Right ventricle myocardium superior (tissue), 1 donor: Measurements from ENCODE around the gene GABARAP. TPM values are rescaled to one million over a fixed set of nuclear protein-coding genes. Genes with fewer than 3 reads are reported as not detected.

Experiments used
- ATAC-seq: fragments of 200-7000 bp; cut with Tn5 transposase; one replicate; pipeline ENCODE4 v1.9.1; 2020; ENCODE audit warnings: mild to moderate bottlenecking; ENCODE audit not compliant: poor library complexity
- DNase-seq: peaks from one replicate; pipeline ENCODE4 v3.0.0-alpha.2; 2020
- intact Hi-C: fragments of 100-400 bp; cut with DNase I; formaldehyde crosslinking; loops from one replicate; pipeline ENCODE4 v1.11.2; 2022
- total RNA-seq: library from RNA; stranded (reverse); fragmentation: NEBNext Ultra II Directional; extraction: Animal tissue kit (Norgen Biotek cat#: 25700); gene quantifications from one replicate; pipeline ENCODE4 v1.2.1, GENCODE V29; 2021
- donor health status: DM: no; HTN: yes; CAD: no; lungs with severe emphysema.

Gene GABARAP
- total RNA-seq, 1 donor from 2014 or later = 432 TPM

GRCh38 chr17:7262192-7262934 is 20.1 kb upstream of the GABARAP start, which contains the start of gene CLDN7:
Gene CLDN7, minus strand, starts transcription at chr17:7262478. Its CDS starts 435 bp downstream, at chr17:7262043.
- DNase-seq = peak; percentile 39
- intact Hi-C loops = no loop called here
- ATAC-seq = no peak

DNA sequence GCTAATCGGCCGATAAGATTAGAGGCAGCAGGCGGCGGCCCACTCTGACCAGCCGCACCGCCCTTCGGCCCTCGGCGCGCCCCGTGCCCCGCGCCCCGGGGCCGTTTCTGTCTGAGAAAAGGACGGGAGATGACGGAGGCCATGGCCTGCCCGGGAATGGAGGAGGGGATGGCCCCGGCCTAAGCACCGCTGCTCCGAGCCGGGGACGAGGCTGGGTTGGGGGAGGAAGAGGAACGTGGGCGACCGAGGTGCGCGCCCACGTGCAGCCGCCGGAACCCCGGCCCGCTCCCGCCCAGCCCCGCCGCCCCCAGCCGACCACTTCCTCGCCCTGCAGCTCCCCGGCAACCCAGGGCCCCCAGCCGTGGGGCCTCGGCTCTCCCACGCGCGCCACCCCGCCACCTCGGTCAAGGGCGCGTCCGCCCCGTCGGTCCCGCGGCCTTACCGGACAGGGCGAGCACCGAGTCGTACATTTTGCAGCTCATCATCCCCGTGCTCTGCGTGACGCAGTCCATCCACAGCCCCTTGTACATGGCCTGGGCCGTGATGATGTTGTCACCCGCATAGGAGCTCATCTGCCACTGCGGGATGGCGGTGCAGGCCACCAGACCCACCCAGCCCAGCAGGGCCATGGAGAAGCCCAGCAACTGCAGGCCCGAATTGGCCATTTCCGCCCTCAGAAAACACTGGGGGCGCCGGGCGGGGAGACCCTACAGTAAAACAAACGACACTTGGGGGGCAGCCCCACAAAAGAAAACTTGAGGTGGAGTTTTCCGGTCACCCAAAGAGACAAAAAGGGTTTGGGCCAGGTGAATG is 19.3 kb upstream of the GABARAP start:
- intact Hi-C loops = no loop called here
- ATAC-seq = peak; percentile 35
- DNase-seq = peak; percentile 31

DNA sequence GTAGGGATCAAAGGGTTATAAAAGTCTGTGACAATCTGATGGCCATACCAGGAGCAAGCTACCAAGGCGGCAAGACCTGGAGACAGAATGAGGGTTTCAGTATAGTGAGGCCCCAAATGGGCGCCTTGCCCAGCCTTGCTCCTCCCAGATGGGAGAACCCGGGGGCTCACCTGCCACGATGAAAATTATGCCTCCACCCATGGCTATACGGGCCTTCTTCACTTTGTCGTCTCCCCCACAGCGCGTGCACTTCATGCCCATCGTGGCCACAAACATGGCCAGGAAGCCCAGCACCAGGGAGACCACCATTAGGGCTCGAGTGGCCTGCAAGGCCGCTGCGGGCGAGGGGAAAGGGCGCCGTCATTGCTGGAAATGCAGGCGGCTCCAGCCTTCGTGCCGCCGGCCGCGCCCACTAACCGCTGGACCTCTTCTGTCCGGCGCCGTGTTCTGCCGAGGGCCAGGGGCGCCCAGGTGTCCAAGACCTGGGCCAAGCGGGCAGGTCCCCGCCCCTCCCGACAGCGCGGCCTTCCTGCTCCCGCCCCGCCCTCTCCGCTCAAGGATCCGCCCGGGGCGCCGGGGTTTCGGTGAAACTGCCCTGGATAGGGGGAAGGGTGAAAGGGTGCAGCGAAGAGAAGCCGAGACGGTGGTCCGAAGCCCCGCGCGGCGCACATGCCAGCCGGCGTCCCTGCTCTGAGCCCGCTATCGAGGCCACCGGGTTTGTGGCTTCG is 18.6 kb upstream of the GABARAP start:
- ATAC-seq (peak; percentile 67), DNase-seq (peak; percentile 36)

GRCh38 chr17:7260151-7260550 is 17.9 kb upstream of the GABARAP start:
- intact Hi-C loops = no loop called here
- no peak for ATAC-seq
- peak; percentile 13 for DNase-seq

More for the DNA sequence above, 18.6 kb upstream of the GABARAP start:
- intact Hi-C loops = no loop called here

DNA sequence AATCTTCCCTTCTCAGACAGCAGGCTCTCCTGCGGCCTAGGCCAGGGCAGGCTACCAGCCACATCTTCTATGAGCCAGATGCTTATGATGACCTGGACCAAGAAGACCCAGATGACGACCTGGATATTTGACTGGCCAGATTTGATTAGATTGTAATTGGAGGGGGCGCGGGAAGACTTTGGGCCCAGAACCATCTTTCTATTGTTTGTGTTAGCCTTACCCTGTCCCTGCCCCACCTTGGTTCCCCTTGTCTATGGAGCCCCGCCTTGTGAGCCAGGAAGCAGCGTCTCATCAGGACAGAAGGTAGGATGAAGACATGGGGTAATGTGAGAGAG is 17.3 kb upstream of the GABARAP start:
- intact Hi-C loops = no loop called here
- ATAC-seq (no peak), DNase-seq (no peak)

- no peak for ATAC-seq
- DNase-seq = no peak
- intact Hi-C loops = no loop called here
These were observed 16.7 kb upstream of the GABARAP start for GRCh38 chr17:7258731-7259554.

- DNase-seq (no peak), ATAC-seq (no peak)
- intact Hi-C loops = no loop called here
These were observed 14.7 kb upstream of the GABARAP start for GRCh38 chr17:7256766-7257456.

DNA sequence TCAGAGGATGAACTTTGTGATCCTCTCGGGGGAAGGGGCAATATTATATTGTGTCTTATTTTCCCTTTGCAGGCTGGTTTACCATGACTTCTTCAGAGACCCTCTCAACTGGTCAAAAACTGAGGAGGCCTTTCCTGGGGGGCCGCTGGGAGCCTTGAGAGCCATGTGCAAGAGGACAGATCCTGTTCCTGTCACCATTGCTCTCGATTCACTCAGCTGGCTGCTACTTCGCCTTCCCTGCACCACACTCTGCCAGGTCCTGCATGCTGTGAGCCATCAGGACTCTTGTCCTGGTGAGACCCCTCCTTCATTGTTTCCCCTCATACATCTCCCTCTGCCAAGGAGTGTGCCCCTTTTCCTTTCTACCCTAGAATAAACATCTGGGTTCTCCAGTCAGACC is 12.3 kb upstream of the GABARAP start:
- intact Hi-C loops = no loop called here
- DNase-seq (peak; percentile 9), ATAC-seq (no peak)

GRCh38 chr17:7253082-7253481 is 10.8 kb upstream of the GABARAP start:
- intact Hi-C loops = no loop called here
- ATAC-seq (no peak), DNase-seq (no peak)

GRCh38 chr17:7252176-7253043 is 10.2 kb upstream of the GABARAP start, which contains the start of gene ELP5:
Gene ELP5, plus strand, starts transcription at chr17:7252215. Its CDS starts 336 bp downstream, at chr17:7252551.
- DNase-seq (peak; percentile 97), ATAC-seq (peak; percentile 82)
- intact Hi-C loops = no loop called here

- peak; percentile 98 for DNase-seq
- intact Hi-C loops = no loop called here
- peak; percentile 95 for ATAC-seq
These were observed 9.5 kb upstream of the GABARAP start, which contains the start of gene CTDNEP1 for GRCh38 chr17:7251661-7252175. Gene CTDNEP1, minus strand, starts transcription at chr17:7251734. Its CDS starts 438 bp downstream, at chr17:7251296.

- intact Hi-C loops = no loop called here
- DNase-seq = no peak
- ATAC-seq = no peak
These were observed 8.7 kb upstream of the GABARAP start for GRCh38 chr17:7250695-7251627.

GRCh38 chr17:7249830-7250229 is 7.6 kb upstream of the GABARAP start:
- intact Hi-C loops = no loop called here
- no peak for ATAC-seq
- DNase-seq = no peak

GRCh38 chr17:7249214-7249613 is 7.0 kb upstream of the GABARAP start:
- intact Hi-C loops = no loop called here
- no peak for DNase-seq
- no peak for ATAC-seq

DNA sequence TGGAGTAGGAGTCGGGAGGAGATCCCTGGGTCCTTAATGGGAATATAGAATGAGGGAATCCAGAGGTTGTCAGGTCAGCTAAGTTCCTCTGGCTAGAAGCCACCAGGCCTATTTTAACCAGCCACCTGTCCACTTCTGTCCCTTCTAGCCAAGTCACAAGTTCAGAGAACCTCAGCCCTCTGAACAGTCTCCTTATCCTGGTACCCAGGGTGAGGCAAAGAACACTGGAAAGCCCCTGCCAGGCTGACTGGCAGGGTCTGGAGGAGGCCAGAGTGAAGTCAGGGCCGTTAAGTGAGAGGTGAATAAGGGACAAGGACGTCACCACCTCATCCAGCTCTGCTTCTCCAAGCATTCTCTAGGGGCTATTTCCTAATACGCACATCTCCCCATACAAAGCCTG is 6.5 kb upstream of the GABARAP start:
- intact Hi-C loops = no loop called here
- ATAC-seq (no peak), DNase-seq (no peak)

DNA sequence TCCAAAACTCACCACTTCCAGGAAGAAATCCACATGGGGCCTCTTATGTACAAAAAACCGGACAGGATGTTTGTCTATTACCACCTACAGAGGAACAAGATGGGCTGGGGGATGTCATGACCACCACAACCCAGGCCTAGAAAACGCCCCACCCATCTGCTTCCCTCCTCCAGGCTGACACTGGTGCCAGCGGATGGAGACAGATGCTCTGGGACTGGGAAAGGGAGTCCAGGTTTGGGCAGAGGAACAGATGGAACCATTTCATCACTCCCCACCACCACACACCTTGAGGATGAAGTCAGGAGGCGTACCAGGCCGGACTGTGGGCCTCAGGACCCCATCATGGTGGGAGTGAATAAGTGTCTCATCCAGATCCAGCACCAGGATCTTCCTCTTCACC is 4.5 kb upstream of the GABARAP start:
- intact Hi-C loops = no loop called here
- DNase-seq (no peak), ATAC-seq (no peak)
